DOHH2 (cell line): ENCODE data around the gene INF2.

ENCODE experiments used
- CTCF ChIP-seq: fragments of 200-600 bp; sonication (generic); IDR thresholded peaks from one replicate; pipeline ENCODE4 v1.5.1; 2014; ENCODE audit warnings: antibody characterized with exemption, mild to moderate bottlenecking, low read depth, low read length; ENCODE audit not compliant: poor library complexity, severe bottlenecking
- EZH2phosphoT487 ChIP-seq: fragments of 200-600 bp; sonication (generic); IDR thresholded peaks from 2 replicates; pipeline ENCODE4 v1.6.1; 2017; ENCODE audit warnings: borderline replicate concordance, mild to moderate bottlenecking, antibody characterized with exemption, low read length, moderate library complexity, mixed read lengths

- no peak for TF ChIP-seq CTCF
- TF ChIP-seq EZH2phosphoT487 = no peak
Observed at GRCh38 chr14:104707608-104708595, 18.5 kb downstream of the INF2 start.
